Activated CD8-positive, alpha-beta memory T cell treated with anti-CD3 and anti-CD28 coated beads, Interleukin-2, amount 50 U/mL, for 4 hours (primary cell): ENCODE results near the gene GSE1.

Experiments used
- DNase-seq: peaks from one replicate; pipeline ENCODE4 v3.0.0-alpha.2; 2020

Gene GSE1

DNA sequence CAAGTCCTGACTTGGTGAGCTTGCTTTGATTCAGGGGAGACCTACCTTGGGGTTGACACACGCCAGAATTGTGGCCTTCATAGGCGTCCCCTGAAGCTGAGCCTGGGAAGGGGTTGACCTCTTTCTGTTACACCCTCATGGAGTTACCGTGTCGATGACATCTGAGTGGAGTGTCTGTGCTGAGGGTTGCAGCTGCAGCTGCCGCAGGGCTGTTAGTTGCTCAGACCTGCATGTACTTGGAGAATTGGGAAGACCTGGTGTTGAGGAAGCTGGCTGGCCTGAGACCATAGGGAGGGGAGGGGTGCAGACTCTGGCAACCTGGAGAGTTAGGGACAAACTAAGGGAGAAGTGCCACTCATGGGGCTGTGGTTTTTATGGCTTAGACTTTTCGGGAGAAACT is 9.6 kb downstream of the GSE1 start:
- no peak for DNase-seq

DNA sequence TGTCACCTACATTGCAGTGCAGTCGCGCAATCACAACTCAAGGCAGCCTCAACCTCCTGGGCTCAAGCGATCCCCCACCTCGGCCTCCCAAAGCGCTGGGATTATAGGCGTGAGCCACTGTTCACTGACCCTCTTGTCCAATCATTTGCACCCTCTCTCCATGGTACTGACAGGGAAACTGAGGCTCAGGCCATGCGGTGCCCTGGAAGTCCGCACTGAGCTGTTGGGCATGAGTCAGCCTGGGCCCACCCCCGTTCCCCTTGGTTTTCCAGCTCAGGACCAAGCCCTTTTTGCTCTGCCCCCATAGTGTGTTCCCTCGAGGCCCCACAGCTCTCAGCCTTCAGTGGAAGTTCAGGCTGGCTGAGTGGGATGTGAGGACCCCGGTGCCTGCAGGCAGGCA is 10.1 kb downstream of the GSE1 start:
- DNase-seq = no peak

DNA sequence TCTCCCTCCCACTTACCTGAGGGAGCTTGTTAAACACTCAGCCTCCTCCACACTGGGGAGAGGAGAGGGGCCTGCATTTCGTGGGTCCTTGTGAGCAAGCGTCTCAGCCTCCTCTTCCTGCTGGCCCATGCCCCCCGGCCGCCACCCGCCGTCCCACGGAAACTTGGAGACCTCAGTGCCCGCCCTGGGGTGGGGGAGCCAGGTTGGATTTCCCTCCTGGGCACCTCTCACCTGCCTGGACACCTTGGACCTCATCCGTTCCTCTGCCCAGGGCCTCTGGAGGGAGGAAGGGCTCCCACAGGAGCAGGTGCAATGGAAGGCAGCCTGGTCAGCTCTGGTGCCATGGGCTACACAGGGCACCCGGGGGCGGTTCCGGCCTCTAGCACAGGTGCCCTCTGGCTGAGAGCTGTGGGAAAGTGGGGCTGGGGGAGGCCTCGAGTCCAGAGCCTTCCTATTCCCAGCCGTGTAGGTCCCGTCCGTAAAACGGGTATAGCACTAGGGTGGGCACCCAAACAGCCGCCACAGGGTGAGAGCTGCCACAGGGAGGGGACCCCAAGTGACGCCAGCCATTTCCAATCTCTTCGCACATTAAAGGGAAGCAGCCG is 11.0 kb downstream of the GSE1 start:
- DNase-seq = no peak

DNA sequence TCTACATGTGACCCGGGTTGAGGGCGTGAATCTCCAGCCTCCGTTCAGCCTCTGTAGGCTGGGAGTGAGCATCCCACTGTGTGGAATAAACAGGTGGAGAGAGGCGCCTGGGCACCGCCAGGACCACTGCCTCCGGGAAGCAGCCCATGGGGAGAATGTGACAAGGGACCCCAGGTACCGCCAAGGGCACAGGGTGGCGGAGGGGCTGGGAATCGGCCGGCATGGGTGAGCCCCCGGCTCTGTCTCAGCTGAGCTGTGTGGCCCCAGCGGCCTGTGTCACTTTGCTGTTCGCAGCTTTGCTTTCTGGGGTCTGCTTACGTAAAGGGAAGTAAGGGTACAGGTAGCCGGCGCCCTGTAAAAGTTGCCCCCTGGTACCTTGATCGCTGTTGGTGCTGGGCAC is 11.5 kb downstream of the GSE1 start:
- no peak for DNase-seq

DNA sequence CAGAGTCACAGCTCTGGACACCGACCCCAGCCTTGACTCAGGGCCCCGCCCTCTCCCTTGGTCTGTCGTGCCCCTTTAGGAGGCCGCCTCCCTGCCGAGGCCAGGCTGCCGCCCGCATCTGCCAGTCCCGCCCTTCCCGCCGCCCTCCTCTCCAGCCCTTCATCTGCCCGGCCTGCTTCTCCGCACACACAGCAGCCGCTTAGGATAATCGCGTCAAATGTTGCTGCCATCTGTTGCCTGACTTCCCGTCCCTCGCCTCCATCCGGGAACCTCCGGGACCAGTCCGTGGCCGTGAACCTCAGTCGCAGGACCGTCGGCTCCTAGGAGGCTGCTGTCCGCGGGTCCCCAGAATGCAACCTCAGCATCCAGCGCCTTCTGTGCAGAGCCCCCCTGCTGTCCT is 11.9 kb downstream of the GSE1 start:
- DNase-seq = no peak

- DNase-seq = no peak
Measured at GRCh38 chr16:85625485-85626117, 12.5 kb downstream of the GSE1 start.

- no peak for DNase-seq
Measured at GRCh38 chr16:85626191-85626981, 13.3 kb downstream of the GSE1 start.

DNA sequence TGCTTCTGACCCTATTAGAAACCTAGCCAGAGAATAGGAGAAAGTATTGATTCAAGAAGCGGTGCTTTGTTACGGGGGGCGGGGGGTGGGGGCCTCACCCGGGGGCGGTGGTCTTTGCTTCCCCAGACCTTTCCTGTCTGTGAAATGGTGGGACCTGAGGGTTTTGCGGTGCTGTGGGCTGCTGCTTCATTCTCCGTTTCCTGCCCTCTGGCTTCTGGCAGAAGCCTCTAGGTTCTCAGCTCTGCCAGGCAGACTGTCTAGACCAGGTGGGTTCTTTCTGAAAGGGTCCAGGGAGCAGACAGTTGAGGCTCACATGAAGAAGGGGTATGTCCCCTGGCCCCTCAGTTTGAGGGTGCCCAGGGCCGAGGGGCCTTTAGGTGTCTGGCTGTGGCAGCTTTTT is 14.0 kb downstream of the GSE1 start:
- DNase-seq = no peak

- DNase-seq = no peak
Measured at GRCh38 chr16:85627526-85628264, 14.6 kb downstream of the GSE1 start.

DNA sequence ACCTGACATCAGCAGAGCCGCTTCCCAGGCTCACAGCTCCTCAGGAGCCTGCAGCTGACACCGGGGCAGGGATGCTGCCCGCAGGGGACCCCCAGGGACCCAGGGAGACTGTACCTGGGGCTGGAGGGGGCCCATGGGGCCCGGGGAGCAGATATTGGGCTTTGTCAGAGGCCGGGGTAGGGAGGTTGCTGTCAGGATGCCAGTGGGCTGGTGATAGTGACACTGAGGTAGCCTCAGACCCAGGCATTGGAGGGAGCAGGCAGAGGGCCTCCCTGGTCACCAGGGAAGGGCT is 15.1 kb downstream of the GSE1 start:
- DNase-seq = no peak

- DNase-seq = no peak
Measured at GRCh38 chr16:85628645-85629044, 15.5 kb downstream of the GSE1 start.

DNA sequence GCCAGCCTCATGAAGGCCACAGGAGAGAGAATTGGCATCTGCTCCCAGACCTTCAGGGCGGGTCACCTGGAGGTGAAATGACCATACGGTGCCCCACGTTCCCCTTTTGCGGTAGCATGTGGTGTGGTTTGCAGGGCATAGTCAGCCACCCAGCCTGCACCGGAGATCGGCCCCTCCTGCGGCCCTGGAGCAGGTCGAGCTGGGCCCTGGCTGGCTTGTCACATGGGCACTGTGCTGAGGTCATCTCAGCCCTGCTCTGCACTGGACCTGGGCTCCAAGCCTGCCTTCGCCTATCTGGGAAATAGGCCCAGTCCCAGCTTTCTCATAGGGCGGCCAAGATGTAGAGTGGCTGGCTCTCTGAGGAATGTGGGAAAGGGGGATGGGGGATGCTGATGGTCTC is 16.2 kb downstream of the GSE1 start:
- DNase-seq = no peak

DNA sequence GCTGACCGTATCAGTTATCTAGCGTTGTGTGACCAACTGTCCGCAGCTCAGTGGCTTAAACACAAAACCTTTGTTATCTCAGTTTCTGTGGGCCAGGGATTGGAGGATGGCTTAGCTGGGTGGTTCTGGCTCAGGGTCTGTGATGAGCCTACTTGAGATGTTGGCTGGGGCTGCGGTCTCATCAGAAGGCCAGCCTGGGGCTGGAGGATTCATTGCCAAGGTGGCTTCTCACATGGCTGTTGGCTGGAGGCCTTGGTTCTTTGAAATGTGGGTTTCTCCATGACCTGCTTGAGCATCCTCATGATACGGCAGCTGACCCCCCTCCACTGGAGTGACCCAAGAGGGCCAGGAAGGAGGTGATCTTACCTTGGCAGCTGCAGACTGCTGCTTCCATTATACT is 16.7 kb downstream of the GSE1 start:
- no peak for DNase-seq

DNA sequence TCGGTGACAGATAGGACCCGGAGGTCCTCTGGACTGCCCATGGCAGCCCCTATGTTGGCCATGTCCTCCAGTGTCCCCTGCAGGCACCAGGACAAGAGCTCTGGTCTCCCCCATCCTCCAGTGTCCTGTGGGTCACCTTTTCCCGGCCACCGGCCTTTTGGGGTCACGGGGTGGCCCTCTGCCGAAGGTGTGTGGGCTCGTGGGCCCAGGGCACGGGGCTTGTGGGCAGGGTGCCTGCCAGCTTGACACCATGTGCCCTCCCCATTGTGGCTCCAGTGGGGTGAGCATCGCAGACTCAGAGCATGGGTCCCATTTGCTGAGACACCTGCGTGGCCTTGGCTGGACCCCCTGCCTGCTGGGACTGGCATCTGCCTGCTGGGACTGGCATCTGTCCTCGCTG is 18.1 kb downstream of the GSE1 start:
- DNase-seq = no peak

- DNase-seq = no peak
Measured at GRCh38 chr16:85631802-85632393, 18.8 kb downstream of the GSE1 start.

DNA sequence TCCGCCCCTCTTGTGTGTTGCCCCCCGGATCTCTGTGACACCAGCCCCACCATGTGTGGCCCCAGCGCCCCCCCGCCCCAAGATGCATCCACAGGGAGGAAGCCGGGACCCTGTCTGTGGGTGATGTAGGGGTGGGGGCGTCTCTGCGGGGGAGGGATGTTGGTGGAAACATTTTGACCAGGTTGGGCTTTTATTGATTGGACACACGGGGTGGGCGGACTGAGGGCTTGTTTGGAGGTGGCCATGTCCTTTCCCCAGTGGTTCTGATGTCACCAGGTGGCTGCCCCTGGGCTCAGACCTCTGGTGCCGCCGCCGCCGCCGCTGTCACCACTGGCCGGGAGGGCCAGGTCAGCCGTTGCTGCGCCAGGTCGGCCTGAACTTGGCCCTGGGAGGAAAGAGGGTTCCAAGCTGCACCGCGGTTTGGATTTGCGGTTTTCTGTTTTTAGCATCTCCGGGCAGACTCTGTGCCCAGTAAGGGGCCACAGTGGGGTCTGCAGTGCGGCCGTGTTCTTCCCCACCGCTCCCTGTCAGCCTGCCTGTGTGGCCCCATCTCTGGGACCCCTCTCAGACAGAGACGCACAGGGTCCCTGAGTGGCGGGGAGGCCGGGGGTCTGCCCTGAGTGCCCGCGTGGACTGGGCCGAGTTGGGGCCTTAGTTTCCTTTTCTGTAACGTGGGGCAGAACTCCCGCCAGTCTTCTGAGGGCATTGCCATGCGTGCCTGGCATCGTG is 19.8 kb downstream of the GSE1 start:
- no peak for DNase-seq

- no peak for DNase-seq
Measured at GRCh38 chr16:85633438-85633743, 20.3 kb downstream of the GSE1 start.

- DNase-seq = no peak
Measured at GRCh38 chr16:85633888-85634287, 20.8 kb downstream of the GSE1 start.

- no peak for DNase-seq
Measured at GRCh38 chr16:85634747-85635544, 21.8 kb downstream of the GSE1 start.

DNA sequence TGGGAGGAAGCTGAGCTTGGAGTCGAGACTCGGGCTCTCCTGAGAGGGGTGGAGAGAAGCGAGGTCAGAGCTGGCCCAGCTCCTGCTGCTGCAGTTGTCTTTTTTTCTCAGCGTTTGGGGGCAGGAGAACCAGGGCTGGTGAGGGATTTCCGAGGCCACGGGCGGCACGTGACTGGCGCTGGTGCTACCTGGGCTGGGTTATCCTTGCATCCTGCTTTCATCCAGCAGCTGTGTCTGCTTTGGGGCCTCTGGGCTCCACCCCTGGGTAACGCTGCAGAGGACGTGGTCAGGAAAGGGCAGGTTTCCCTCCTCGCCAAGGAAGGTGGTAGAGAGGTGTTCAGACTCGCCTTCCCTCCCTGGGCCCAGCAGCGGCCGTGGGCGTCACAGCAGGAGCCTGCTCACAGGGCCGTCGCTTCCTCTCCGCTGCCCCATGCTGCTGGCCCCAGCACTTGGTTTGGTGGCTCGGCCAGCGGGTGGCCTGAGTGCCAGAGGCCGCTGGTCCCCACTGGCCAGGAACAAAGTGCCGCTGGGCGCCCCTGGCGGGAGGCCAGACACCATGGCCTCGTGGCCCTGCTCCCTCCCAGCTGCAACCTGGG is 22.5 kb downstream of the GSE1 start:
- no peak for DNase-seq

- DNase-seq = no peak
Measured at GRCh38 chr16:85636234-85636812, 23.2 kb downstream of the GSE1 start.
